Stimulated activated CD8-positive, alpha-beta memory T cell treated with anti-CD3 and anti-CD28 coated beads, Interleukin-12 subunit alpha, Interleukin-12 subunit beta, amount 100 ng/mL, for 1 hour (primary cell): Measurements from ENCODE around the gene CD19.

ENCODE experiments used
- DNase-seq: peaks from one replicate; pipeline ENCODE4 v3.0.0-alpha.2; 2020; ENCODE audit warnings: low read depth

Gene CD19

GRCh38 chr16:28982949-28983348, 51.2 kb downstream of the CD19 start:
- no peak for DNase-seq

- DNase-seq, result no peak
These were observed 51.9 kb downstream of the CD19 start for GRCh38 chr16:28983644-28984043.

- DNase-seq, result no peak
These were observed 52.3 kb downstream of the CD19 start for GRCh38 chr16:28984091-28984490.

DNA sequence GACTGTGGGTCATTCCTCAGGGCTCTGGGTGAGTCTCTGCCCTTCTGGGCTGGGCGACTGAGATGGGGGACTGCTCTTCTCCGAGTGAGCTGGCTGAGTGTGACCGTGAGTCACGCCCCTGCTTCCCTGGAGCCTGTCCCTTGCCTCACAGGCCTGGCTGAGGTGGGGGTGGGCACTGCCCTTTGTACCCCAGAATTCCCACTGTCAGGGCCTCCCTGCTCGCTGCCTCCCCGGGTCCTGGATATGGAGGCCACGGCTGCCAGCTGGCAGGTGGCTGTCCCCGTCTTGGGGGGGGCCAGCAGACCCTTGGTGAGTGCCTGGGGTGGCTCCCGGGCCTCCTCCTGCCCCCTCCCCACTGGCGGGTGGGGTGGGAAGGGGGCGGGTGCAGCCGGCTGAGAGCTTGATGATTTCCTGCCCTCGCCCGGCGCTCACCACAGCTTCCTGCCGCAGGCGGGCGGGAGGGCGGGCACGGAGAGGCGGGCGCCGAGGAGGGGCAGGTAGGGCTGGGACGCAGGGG, 52.9 kb downstream of the CD19 start, which contains the start of gene LAT:
Gene LAT, plus strand, starts transcription at position 434 of the 517 bp plus-strand sequence. CDS start 366 bp downstream, outside the sequence.
- DNase-seq, result peak; percentile 55

GRCh38 chr16:28985211-28986041, 53.7 kb downstream of the CD19 start:
- DNase-seq, result no peak

DNA sequence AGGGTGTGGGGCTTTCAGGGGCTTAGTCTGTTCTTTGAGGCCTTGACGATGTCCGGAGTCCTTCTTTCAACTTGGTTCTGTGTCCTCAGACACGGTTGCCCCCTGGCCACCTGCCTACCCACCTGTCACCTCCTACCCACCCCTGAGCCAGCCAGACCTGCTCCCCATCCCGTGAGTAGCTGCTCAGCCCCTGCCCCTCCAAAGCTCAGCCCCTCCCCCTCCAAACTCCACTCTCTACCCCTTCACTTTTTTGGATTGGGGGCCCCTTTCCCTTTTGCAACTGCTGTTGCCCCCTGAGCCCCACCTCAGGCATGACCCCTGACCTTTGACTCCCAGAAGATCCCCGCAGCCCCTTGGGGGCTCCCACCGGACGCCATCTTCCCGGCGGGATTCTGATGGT, 54.3 kb downstream of the CD19 start:
- DNase-seq, result no peak

DNA sequence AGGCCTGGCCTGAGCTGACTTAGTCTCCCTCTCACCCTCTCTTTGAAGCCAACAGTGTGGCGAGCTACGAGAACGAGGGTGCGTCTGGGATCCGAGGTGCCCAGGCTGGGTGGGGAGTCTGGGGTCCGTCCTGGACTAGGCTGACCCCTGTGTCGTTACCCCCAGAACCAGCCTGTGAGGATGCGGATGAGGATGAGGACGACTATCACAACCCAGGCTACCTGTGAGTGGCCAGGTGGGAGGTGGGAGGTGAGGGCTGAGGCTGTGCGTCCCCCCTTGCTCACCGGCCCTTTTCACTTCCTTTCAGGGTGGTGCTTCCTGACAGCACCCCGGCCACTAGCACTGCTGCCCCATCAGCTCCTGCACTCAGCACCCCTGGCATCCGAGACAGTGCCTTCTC, 54.7 kb downstream of the CD19 start:
- DNase-seq, result no peak

DNA sequence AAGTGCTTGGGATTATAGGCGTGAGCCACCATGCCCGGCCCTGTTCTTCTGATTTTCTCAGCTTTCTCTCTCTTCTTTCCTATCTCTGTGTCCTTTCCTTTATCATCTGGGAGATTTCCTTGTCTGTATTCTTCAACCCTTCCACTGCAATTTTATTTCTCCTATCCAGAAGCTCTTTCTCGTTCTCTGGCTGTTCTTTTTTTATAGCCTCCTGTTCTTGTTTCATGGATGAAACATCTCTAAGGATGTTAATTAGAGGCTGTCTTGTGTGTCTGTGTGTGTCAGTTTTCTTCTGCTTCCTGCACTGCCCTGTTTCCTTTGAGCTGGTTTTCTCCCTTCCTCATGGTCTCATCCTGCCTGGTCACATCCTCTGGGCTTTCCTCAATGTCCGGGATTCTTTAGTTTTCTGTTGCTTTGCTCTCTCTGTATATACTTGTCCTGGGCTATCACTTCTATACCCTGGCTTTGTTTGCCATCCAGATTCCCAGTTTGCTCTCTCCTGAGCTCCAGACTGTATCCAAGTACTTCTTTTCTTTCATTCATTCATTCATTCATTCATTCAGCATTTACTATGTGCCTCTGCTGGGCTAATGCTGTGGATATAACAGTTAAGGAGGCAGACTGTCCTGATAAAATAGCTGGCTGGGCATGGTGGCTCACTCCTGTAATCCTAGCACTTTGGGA, 55.5 kb downstream of the CD19 start:
- no peak for DNase-seq
